ENCODE results near the gene KDM2A.
"Not testable (repeated sequence)": the region's sequence is repeated elsewhere in the genome, so short reads cannot be mapped to it uniquely, and the experiment has no call there.

DNA sequence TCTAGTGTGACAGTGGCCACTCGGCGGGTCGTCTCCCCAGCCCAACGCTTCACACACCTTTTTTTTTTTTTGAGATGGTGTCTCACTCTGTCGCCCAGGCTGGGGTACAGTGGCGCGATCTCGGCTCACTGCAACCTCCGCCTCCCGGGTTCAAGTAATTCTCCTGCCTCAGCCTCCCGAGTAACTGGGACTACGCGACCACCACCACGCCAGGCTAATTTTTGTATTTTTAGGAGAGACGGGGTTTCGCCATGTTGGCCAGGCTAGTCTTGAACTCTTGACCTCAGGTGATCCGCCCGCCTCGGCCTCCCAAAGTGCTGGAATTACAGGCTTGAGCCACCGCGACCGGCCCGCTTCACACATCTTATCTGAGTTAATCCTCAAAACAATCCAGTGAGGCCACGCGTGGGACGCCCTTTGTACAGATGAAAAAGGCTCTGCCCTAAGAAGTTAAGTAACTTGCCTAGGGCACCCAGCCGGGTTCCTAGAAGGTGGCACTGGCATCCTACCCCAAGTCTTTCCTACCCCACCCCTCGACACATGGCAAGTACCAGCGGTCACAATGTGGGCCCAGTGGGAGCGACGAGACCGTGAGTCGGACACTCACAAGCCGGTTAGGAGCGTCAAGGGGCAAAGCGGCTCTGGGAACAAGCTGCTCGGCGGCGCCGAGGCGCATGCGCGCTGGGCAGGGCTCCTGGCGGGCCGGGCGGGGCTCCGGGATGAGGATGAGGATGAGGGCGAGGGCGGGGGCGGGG lies 142.0 kb downstream of the KDM2A start:
- not testable (repeated sequence) for TF ChIP-seq POLR2A (IDR thresholded peaks at IDR 0.05; ENCODE audit: extremely low read depth, insufficient read length); MYC (IDR thresholded peaks at IDR 0.05; ENCODE audit: low read depth, low read length)
- TF ChIP-seq, protein P1, sequence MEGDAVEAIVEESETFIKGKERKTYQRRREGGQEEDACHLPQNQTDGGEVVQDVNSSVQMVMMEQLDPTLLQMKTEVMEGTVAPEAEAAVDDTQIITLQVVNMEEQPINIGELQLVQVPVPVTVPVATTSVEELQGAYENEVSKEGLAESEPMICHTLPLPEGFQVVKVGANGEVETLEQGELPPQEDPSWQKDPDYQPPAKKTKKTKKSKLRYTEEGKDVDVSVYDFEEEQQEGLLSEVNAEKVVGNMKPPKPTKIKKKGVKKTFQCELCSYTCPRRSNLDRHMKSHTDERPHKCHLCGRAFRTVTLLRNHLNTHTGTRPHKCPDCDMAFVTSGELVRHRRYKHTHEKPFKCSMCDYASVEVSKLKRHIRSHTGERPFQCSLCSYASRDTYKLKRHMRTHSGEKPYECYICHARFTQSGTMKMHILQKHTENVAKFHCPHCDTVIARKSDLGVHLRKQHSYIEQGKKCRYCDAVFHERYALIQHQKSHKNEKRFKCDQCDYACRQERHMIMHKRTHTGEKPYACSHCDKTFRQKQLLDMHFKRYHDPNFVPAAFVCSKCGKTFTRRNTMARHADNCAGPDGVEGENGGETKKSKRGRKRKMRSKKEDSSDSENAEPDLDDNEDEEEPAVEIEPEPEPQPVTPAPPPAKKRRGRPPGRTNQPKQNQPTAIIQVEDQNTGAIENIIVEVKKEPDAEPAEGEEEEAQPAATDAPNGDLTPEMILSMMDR (IDR thresholded peaks at IDR 0.05; ENCODE audit: low read depth, low read length) = not testable (repeated sequence)

All from NB4 (cell line).